AG04450 (cell line): ENCODE results near the gene SORBS2. TPM values are rescaled to one million over a fixed set of nuclear protein-coding genes. Genes with fewer than 3 reads are reported as not detected.

Experiments used
- CTCF ChIA-PET: fragments of 300-600, 350-600 bp; formaldehyde crosslinking; extraction: SDS; loops from one replicate; lab custom pipeline; 2022; ENCODE audit warnings: antibody characterized with exemption, inconsistent platforms; lab: Charles Lee
- POLR2A ChIA-PET: fragments of 350-600 bp; formaldehyde crosslinking; extraction: SDS; loops from one replicate; lab custom pipeline; 2021; ENCODE audit warnings: antibody characterized with exemption, inconsistent platforms; lab: Yijun Ruan, JAX
- DNase-seq: peaks from one replicate; pipeline ENCODE4 v3.0.0-alpha.2; 2011; ENCODE audit warnings: low read depth, low spot score
- H3K27ac ChIP-seq: one replicate; pipeline ENCODE4 v1.5.1; 2012; ENCODE audit warnings: low read depth, low read length, control low read depth
- H3K27me3 ChIP-seq: one replicate; pipeline ENCODE4 v1.6.0; 2012; ENCODE audit warnings: low read length; ENCODE audit not compliant: control insufficient read depth, insufficient read depth
- H3K4me3 ChIP-seq: 2 replicates; pipeline ENCODE4 v1.5.1; 2011; ENCODE audit warnings: mild to moderate bottlenecking, low read depth, low read length, control low read depth
- H3K9me3 ChIP-seq: 2 replicates; pipeline ENCODE4 v1.5.1; 2012; ENCODE audit warnings: low read length; ENCODE audit not compliant: control insufficient read depth, insufficient read depth
- polyA plus RNA-seq: library from polyadenylated mRNA; depleted of rRNA; stranded (reverse); fragments of >200 nt; gene quantifications from 2 replicates; pipeline ENCODE4 v1.2.3, GENCODE V29; 2011
- TF ChIP-seq, protein P1 (sequence below): IDR thresholded peaks from 2 replicates; pipeline ENCODE4 v1.5.1; 2011; ENCODE audit warnings: low read depth, low read length, control low read depth, inconsistent platforms

The SORBS2 gene
- polyA plus RNA-seq, 1 experiment, result not detected

DNA sequence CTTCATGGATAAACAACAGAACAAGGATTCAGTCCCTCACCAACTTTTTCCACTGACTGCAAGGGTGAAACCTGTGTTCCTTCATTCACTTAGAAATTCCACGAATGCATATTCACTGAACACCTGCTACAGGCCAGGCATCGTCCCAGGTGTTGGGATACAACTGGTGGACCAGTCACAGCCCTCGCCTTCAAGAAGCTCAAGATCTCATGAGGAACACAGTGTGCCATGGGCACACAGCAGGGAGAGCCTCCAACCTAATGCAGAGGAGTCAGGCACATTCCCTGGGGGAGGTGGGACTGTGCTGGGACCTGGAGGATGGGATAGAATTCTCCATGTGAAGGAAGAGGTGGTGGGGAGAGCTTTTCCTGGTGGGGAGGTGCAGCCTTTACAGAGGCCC lies 169.1 kb downstream of the SORBS2 start:
- no peaks in the 10 kb centered on the region for H3K9me3 ChIP-seq
- CTCF ChIA-PET, result interaction anchor here (5.6 to 7.2 kb wide), 2 partner anchors 378 to 394 kb away, joined by 127 to 150 read pairs; no protein-coding TSS in a partner anchor
- H3K4me3 ChIP-seq, result no peak overlapping the region
- TF ChIP-seq, protein P1, sequence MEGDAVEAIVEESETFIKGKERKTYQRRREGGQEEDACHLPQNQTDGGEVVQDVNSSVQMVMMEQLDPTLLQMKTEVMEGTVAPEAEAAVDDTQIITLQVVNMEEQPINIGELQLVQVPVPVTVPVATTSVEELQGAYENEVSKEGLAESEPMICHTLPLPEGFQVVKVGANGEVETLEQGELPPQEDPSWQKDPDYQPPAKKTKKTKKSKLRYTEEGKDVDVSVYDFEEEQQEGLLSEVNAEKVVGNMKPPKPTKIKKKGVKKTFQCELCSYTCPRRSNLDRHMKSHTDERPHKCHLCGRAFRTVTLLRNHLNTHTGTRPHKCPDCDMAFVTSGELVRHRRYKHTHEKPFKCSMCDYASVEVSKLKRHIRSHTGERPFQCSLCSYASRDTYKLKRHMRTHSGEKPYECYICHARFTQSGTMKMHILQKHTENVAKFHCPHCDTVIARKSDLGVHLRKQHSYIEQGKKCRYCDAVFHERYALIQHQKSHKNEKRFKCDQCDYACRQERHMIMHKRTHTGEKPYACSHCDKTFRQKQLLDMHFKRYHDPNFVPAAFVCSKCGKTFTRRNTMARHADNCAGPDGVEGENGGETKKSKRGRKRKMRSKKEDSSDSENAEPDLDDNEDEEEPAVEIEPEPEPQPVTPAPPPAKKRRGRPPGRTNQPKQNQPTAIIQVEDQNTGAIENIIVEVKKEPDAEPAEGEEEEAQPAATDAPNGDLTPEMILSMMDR, result no peak
- POLR2A ChIA-PET, result no interaction called here
- peaks cover 21% of the 10 kb centered on the region for H3K27me3 ChIP-seq
- H3K27ac ChIP-seq, result no peak overlapping the region
- no peak for DNase-seq

DNA sequence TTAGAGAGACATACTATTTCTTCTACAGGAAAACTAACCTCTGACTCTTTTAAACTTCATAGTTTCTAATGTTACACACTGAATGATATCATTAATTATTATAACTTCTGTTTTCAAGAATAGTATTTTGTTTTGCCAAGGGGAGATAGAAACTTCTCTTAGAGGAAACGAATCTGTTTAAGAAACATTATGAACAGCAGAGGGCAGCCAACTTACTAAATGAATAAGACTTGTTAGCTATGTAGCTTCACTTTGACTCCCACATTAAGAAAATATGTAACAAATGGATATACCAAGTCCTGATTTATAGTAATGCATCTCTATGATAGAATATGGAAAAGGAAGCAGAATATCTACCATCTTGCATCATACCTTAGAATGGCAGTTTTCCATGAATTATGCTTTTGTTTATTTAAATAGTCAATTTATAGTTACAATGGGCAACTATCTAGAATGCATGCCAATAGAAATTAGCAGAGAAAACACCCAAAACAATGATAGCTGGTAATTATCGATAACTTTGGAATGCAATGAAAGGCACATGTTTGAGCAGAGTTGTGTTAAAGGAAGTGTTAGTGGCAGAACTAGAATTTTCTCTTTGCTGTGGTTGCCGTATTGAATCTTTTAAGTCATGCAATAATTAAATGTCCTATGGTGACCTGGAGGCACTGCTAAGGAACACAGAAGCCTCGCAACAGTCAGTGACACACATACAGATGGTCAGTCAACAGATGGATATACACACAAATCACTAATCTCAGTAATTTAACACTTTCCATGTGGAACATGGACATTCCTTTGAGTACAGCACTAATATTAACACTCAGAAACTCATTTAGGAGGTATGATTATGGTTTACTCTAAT lies 171.0 kb downstream of the SORBS2 start:
- TF ChIP-seq, protein P1, result peak; percentile 51
- Histone ChIP-seq H3K9me3 (no peaks in the 10 kb centered on the region), H3K27me3 (peaks cover 21% of the 10 kb centered on the region), H3K27ac (no peak overlapping the region), H3K4me3 (no peak overlapping the region)
- CTCF ChIA-PET, result interaction anchor here (0.6 to 7.2 kb wide), 21 partner anchors 8 to 909 kb away, joined by 3 to 150 read pairs (median 5); partner anchors contain the start of gene TLR3
- peak; percentile 41 for DNase-seq
- POLR2A ChIA-PET, result no interaction called here

DNA sequence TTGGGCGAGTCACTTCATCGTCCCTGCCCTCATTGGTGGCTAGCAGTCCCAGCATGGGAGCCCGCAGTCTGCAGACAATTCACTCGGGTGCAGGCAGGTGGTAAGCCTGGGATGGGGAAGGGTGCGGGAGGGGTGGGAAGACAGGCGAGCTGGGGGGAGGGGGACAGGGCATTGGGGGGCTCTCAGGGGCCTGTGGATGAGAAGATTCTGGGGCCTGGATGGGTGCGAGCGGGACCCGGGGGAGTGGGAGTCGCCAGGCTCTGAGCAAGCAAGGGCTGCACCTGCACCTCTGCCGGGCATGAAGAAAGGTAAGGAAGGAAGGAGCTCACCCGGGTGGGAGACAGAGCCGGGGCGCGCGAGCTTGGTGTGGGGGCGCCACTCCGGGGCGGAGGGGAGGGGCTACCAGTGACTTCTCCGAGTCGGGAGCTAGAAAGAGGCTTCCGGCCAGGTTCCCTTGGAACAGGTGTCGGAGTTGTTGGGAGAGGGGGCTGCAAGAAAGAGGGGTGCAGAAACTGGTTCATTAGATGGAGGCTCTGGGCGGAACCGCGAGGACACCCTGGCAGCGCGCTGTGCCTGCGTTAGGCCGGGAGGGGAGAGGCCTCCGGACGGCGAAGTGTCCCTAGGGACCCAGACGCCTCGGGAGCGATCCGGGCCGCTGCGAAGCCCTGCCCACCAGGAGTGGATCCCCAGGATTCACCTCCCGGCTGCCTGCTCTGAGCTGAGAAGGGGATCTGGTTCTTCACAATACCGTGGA lies 173.3 kb downstream of the SORBS2 start:
- CTCF ChIA-PET, result interaction anchor here (0.5 to 7.2 kb wide), 6 partner anchors 28 to 401 kb away, joined by 3 to 150 read pairs (median 20); no protein-coding TSS in a partner anchor
- Histone ChIP-seq H3K27ac (no peak overlapping the region), H3K4me3 (no peak overlapping the region), H3K27me3 (peaks cover 19% of the 10 kb centered on the region), H3K9me3 (no peaks in the 10 kb centered on the region)
- POLR2A ChIA-PET, result no interaction called here
- TF ChIP-seq, protein P1, result no peak
- no peak for DNase-seq

DNA sequence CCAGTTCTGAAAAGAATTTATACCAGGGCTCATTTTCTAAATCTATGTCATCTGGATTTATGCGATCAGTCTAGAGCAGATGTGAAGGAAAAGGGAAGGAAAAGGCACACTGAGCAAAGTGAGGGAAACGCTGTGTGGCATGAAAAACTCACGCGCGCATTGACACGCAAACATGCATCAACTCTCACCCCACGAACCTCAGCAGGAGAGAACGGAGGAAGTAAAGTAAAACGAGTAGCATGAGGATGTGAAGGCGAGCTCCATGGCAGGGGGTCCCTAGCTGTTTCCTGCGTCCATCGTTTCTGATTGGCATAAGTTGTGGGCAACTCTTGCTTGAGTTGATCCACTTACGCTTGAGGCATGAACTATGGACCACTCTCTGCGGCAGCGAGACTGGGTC lies 173.9 kb downstream of the SORBS2 start:
- POLR2A ChIA-PET, result no interaction called here
- TF ChIP-seq, protein P1, result no peak

More for the DNA sequence above, 173.9 kb downstream of the SORBS2 start:
- DNase-seq, result no peak
- H3K27ac ChIP-seq, result no peak overlapping the region
- CTCF ChIA-PET, result interaction anchor here (0.5 to 7.2 kb wide), 4 partner anchors 28 to 399 kb away, joined by 3 to 150 read pairs (median 68); no protein-coding TSS in a partner anchor
- H3K27me3 ChIP-seq, result peaks cover 15% of the 10 kb centered on the region
- no peaks in the 10 kb centered on the region for H3K9me3 ChIP-seq
- no peak overlapping the region for H3K4me3 ChIP-seq
